ENCODE data around the gene CFAP161.

- TF ChIP-seq CTCF (IDR thresholded peaks at IDR 0.05; ENCODE audit: borderline replicate concordance, extremely low read depth, low read length, poor library complexity, severe bottlenecking) (no peak), EZH2 (IDR thresholded peaks at IDR 0.05; ENCODE audit: borderline replicate concordance, low read depth, low read length, severe bottlenecking) (no peak)
Observed at GRCh38 chr15:81097116-81097889, 36.8 kb upstream of the CFAP161 start.
